GM12801 (cell line): ENCODE data around the gene IL1RAPL2.

Source experiments
- CTCF ChIP-seq: IDR thresholded peaks from one replicate; pipeline ENCODE4 v1.5.1; 2011; ENCODE audit warnings: control low read depth; ENCODE audit not compliant: insufficient read length; ENCODE audit errors: extremely low read depth

Gene IL1RAPL2

DNA sequence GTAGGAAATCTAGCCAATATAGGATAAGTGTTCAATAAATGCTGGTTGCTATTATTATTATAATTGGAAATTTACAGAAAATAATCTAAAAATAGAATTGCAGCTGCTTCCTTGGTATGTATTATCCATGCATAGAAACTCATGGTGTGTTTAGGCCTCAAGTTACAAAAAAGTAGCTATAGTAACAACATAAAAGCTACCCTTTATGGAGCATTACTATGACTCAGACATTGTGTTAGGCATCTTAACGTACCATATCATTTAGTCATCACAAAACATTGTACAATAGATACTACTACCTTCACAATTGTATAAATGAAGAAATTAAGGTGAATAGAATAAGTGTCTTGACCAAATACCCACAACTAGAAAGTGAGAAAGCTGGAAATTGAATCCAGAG is 1129.5 kb downstream of the IL1RAPL2 start:
- no peak for TF ChIP-seq CTCF

DNA sequence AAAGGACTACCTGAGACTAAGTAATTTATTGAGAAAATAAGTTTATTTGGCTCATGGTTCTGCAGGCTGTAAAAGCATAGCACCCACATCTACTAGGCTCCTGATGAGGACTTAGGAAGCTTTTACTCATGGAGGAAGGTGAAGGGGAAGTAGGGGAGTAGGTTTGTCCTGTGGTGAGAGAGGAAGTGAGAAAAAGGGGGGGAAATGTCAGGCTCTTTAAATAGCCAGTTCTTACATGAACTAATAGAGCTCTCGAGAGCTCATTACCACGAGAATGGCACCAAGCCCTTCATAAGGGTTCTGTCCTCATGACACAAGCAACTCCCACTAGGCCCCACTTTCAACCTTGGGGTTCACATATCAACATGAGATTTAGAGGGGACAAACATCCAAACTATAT is 1130.9 kb downstream of the IL1RAPL2 start:
- TF ChIP-seq CTCF, result no peak

- no peak for TF ChIP-seq CTCF
Measured at GRCh38 chrX:105697984-105698781, 1132.2 kb downstream of the IL1RAPL2 start.

DNA sequence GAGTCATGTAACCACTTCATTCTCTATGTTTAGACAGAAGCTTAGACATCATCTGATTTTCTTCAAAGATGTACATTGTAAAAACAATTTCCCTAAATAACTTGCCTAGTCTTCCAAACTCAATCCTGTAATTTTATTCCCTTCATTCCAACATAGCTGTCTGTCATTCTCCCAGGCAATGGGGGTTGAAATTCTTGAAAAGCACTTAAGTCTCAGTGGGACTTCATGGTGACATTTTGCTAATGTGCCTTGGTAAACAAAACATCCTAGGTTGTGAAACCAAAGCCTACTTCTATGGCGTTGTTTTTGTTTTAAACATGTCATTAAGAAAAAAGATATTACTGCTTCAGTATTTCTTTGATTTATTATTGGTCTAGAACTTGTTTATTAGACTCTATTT is 1134.3 kb downstream of the IL1RAPL2 start:
- no peak for TF ChIP-seq CTCF

GRCh38 chrX:105701310-105702052 is 1135.5 kb downstream of the IL1RAPL2 start:
- TF ChIP-seq CTCF, result no peak

- no peak for TF ChIP-seq CTCF
Measured at GRCh38 chrX:105703876-105704275, 1137.9 kb downstream of the IL1RAPL2 start.

DNA sequence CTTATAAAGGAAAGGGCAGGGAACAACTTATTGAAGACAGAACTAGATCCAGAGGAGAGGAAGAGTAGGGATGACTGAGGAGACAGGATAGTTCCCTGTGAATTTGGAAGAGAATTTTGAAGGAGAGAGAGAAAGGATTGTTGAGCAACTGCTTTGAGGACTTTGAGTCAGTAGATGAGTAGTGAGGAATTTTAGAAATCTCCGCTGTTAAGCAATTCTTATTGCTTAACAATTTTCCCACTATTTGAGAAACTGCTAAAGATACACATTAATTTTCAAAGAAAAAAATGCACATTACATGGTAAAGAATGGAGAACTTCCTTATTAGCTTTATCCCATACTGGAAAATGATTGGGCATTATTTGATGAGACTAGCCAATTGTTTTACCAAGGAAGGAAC is 1140.0 kb downstream of the IL1RAPL2 start:
- no peak for TF ChIP-seq CTCF
